ENCODE measurements around the gene C5orf52. TPM values are rescaled to one million over a fixed set of nuclear protein-coding genes. Genes with fewer than 3 reads are reported as not detected.

Gene C5orf52
- total RNA-seq, 1 donor from 2014 or later, result not detected

- H3K36me3 Mint-ChIP-seq, result no peaks in the 10 kb centered on the region
These were observed 13.8 kb upstream of the C5orf52 start for GRCh38 chr5:157657516-157657915.

GRCh38 chr5:157658893-157659292 is 12.4 kb upstream of the C5orf52 start:
- Mint-ChIP-seq H3K36me3 (no peaks in the 10 kb centered on the region), H3K4me3 (no peak overlapping the region), H3K27ac (no peak overlapping the region), H3K9me3 (peaks cover 3% of the 10 kb centered on the region), H3K4me1 (ENCODE audit: unreplicated experiment) (no peaks in the 10 kb centered on the region), H3K27me3 (no peaks in the 10 kb centered on the region)
- no peak for TF ChIP-seq CTCF (conservative IDR thresholded peaks at IDR 0.05)
- DNase-seq (ENCODE audit: extremely low spot score, unreplicated experiment), result no peak

More at GRCh38 chr5:157657516-157657915, 13.8 kb upstream of the C5orf52 start:
- no peak for DNase-seq (ENCODE audit: extremely low spot score, unreplicated experiment)
- Mint-ChIP-seq H3K4me3 (no peak overlapping the region), H3K4me1 (ENCODE audit: unreplicated experiment) (no peaks in the 10 kb centered on the region), H3K27me3 (no peaks in the 10 kb centered on the region), H3K27ac (no peak overlapping the region), H3K9me3 (peaks cover 8% of the 10 kb centered on the region)
- TF ChIP-seq CTCF (conservative IDR thresholded peaks at IDR 0.05), result no peak

- Mint-ChIP-seq H3K27me3 (no peaks in the 10 kb centered on the region), H3K4me3 (no peak overlapping the region), H3K27ac (no peak overlapping the region), H3K4me1 (ENCODE audit: unreplicated experiment) (no peaks in the 10 kb centered on the region), H3K36me3 (no peaks in the 10 kb centered on the region), H3K9me3 (peaks cover 3% of the 10 kb centered on the region)
- TF ChIP-seq CTCF (conservative IDR thresholded peaks at IDR 0.05), result no peak
- DNase-seq (ENCODE audit: extremely low spot score, unreplicated experiment), result no peak
These were observed 11.3 kb upstream of the C5orf52 start for GRCh38 chr5:157659868-157660660.

GRCh38 chr5:157665467-157666070 is 5.8 kb upstream of the C5orf52 start:
- no peak for DNase-seq (ENCODE audit: extremely low spot score, unreplicated experiment)
- TF ChIP-seq CTCF (conservative IDR thresholded peaks at IDR 0.05), result no peak
- H3K36me3 Mint-ChIP-seq, result no peaks in the 10 kb centered on the region
- H3K4me1 Mint-ChIP-seq (ENCODE audit: unreplicated experiment), result no peaks in the 10 kb centered on the region
- no peak overlapping the region for H3K27ac Mint-ChIP-seq
- H3K9me3 Mint-ChIP-seq, result no peaks in the 10 kb centered on the region
- H3K4me3 Mint-ChIP-seq, result no peak overlapping the region
- peaks cover 24% of the 10 kb centered on the region for H3K27me3 Mint-ChIP-seq

- Mint-ChIP-seq H3K36me3 (no peaks in the 10 kb centered on the region), H3K4me3 (no peak overlapping the region), H3K9me3 (no peaks in the 10 kb centered on the region), H3K27me3 (peaks cover 46% of the 10 kb centered on the region), H3K4me1 (ENCODE audit: unreplicated experiment) (no peaks in the 10 kb centered on the region), H3K27ac (no peak overlapping the region)
- TF ChIP-seq CTCF (conservative IDR thresholded peaks at IDR 0.05), result no peak
- no peak for DNase-seq (ENCODE audit: extremely low spot score, unreplicated experiment)
These were observed 3.0 kb upstream of the C5orf52 start for GRCh38 chr5:157668356-157668755.

Measured in type B pancreatic cell (in vitro differentiated cells).